Right lobe of liver (tissue), 6 donors: ENCODE results near the gene LPXN. TPM values are rescaled to one million over a fixed set of nuclear protein-coding genes. Genes with fewer than 3 reads are reported as not detected.

ENCODE experiments used
- ATAC-seq, 4 donors: fragments of 200-7000 bp; cut with Tn5 transposase; one replicate each; pipeline ENCODE4 v1.9.1; 2020; ENCODE audit warnings: mild to moderate bottlenecking in 4 of 4, moderate library complexity in 4 of 4
- DNase-seq, 3 donors: peaks; one replicate each; pipeline ENCODE4 v3.0.0-alpha.2; 2020
- H3K27ac ChIP-seq, 3 donors: fragments of 200-600 bp; one replicate each; pipeline ENCODE4 v1.8.0; 2022
- H3K27me3 ChIP-seq, 2 donors: fragments of 200-600 bp; one replicate each; pipeline ENCODE4 v1.8.0; 2022
- H3K36me3 ChIP-seq, 4 donors: fragments of 200-600 bp; sonication (generic) in 1 of 4; one replicate each; pipeline versions ENCODE4 v1.5.1 to v1.8.0; 2017 to 2022; ENCODE audit warnings: control low read depth in 1 of 4
- H3K4me1 ChIP-seq, 4 donors: fragments of 200-600 bp; sonication (generic) in 1 of 4; one replicate each; pipeline versions ENCODE4 v1.5.1 to v1.8.0; 2017 to 2022; ENCODE audit warnings: control low read depth in 1 of 4
- H3K4me3 ChIP-seq, 3 donors: fragments of 200-600 bp; one replicate each; pipeline ENCODE4 v1.8.0; 2022
- H3K9me3 ChIP-seq, 4 donors: fragments of 200-600 bp; sonication (generic) in 1 of 4; one replicate each; pipeline versions ENCODE4 v1.5.1 to v1.8.0; 2017 to 2022; ENCODE audit warnings: control low read depth in 1 of 4
- POLR2A ChIP-seq: fragments of 450-650 bp; IDR thresholded peaks from one replicate; pipeline ENCODE4 v1.6.1; 2017; ENCODE audit warnings: antibody characterized with exemption, mild to moderate bottlenecking
- WGBS: methylation state at CpG from one replicate; pipeline ENCODE4 v1.1.6; 2018; ENCODE audit warnings: low coverage, low lambda C conversion rate; ENCODE audit not compliant: insufficient coverage; ENCODE audit errors: missing lambda C conversion rate; 5-methylcytosine and 5-hydroxymethylcytosine counted together
- intact Hi-C, 2 donors: fragments of 100-400 bp; cut with DNase I; formaldehyde crosslinking; loops; one replicate each; pipeline versions ENCODE4 v1.11.2 to v1.14.1; 2022
- total RNA-seq, 6 experiments: library from RNA; depleted of rRNA in 2 of 6; stranded (reverse); fragments of >200 nt in 2 of 6; fragmentation: NEBNext Ultra II Directional in 3 of 6; extraction: Animal tissue kit (Norgen Biotek cat#: 25700) in 3 of 6; gene quantifications; one replicate each; pipeline versions ENCODE4 v1.1.0 to v1.2.4, GENCODE V29; 2016 to 2023
- TF ChIP-seq, protein P1 (sequence below), 4 donors: fragments of 200-600 bp in 3 of 4; fragments of 450-650 bp in 1 of 4; IDR thresholded peaks; one replicate each; pipeline versions ENCODE4 v1.5.1 to v1.8.0; 2016 to 2022; ENCODE audit warnings: antibody characterized with exemption in 4 of 4, mild to moderate bottlenecking in 2 of 4
- donor health status: DM: no; HTN: yes; CAD: no.
- donor health status: DM: no; HTN: no; CAD: no.
- donor health status: DM: no; HTN: no; CAD: no.
- donor health status: DM: no; HTN: yes; CAD: no.
- donor health status: DM: no; HTN: yes; CAD: no.

LPXN gene
- total RNA-seq, 6 experiments from 2014 or later: 3.9 to 8.4 (median 5.5) TPM

DNA sequence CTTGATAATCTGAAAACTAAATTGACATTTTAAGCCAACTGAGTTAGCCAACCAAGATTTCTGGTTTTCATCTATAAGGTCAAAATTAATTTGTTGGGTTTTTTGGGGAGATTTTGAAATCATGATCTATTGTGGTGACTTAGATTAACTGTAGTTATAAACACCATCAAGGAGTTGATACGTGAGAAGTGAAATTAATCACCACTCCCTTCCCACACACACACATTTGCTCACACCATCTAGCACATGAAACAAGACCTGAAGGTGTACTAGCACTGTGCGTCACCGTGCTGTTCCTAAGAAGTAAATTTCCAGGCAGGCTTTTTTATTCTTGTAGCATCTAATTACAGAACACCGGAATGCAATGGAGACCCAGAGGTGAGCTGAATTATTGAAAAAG is 69.8 kb downstream of the LPXN start:
- Histone ChIP-seq H3K4me3 (no peak overlapping the region), H3K27ac (no peak overlapping the region), H3K27me3 (no peaks in the 10 kb centered on the region), H3K4me1 (no peaks in the 10 kb centered on the region), H3K36me3 (no peaks in the 10 kb centered on the region), H3K9me3 (no peaks in the 10 kb centered on the region)
- ATAC-seq (no peak), DNase-seq (no peak)
- intact Hi-C loops: no loop called here
- WGBS: 72% methylated on average over 4 of the region's 4 CpGs
- no peak for TF ChIP-seq POLR2A
- TF ChIP-seq, protein P1, sequence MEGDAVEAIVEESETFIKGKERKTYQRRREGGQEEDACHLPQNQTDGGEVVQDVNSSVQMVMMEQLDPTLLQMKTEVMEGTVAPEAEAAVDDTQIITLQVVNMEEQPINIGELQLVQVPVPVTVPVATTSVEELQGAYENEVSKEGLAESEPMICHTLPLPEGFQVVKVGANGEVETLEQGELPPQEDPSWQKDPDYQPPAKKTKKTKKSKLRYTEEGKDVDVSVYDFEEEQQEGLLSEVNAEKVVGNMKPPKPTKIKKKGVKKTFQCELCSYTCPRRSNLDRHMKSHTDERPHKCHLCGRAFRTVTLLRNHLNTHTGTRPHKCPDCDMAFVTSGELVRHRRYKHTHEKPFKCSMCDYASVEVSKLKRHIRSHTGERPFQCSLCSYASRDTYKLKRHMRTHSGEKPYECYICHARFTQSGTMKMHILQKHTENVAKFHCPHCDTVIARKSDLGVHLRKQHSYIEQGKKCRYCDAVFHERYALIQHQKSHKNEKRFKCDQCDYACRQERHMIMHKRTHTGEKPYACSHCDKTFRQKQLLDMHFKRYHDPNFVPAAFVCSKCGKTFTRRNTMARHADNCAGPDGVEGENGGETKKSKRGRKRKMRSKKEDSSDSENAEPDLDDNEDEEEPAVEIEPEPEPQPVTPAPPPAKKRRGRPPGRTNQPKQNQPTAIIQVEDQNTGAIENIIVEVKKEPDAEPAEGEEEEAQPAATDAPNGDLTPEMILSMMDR (IDR thresholded peaks at IDR 0.05): no peak

DNA sequence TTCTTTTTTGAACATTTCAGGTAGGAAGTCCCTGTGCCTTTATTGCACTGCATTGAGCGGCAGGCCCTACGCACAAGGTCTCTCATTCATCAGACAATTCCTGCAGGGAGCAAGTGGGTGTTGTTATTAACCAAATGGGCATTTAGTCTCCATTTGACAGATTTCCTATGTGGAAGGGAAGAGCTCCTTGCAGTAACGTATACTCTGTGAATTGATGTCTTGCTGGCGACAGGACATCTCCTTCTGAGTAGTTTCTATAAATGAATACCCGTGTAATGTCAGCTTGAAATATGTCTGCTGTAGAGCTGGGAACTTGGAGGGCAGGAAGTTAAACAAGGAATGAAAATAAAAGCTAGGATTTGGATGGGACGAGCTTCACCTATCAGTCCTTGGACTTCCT is 71.4 kb downstream of the LPXN start:
- TF ChIP-seq, protein P1 (IDR thresholded peaks at IDR 0.05): no peak
- no peak for TF ChIP-seq POLR2A
- DNase-seq (no peak), ATAC-seq (no peak)
- H3K4me1 ChIP-seq: no peaks in the 10 kb centered on the region
- H3K9me3 ChIP-seq: no peaks in the 10 kb centered on the region
- H3K36me3 ChIP-seq: no peaks in the 10 kb centered on the region
- no peak overlapping the region for H3K4me3 ChIP-seq
- H3K27ac ChIP-seq: no peak overlapping the region
- H3K27me3 ChIP-seq: no peaks in the 10 kb centered on the region
- intact Hi-C loops: no loop called here
- 82% methylated on average over 6 of the region's 6 CpGs for WGBS

DNA sequence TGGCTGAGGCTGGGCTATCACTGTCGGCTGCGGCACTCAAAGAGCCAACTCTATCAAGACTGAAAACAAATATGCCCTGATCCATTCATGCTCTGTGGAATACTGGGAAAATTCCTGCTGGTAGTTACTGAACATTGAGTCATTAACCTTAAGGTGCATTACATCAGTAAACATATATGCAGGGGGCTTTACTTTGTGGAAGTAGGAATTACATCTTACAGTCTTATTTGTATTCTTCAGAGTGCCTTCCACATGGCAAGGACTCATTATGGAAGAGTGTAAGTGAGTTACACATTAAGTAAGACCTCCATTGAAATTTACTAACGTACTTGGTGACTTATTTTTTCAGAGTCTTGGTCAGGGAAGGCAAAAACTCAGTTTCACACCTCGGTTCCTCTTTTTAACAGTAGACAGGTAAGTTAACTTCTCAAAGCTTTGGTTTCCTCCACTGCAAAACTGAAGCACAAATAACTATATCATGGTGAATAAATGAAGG is 72.2 kb downstream of the LPXN start:
- intact Hi-C loops: no loop called here
- no peak for TF ChIP-seq POLR2A
- TF ChIP-seq, protein P1 (IDR thresholded peaks at IDR 0.05): no peak
- H3K27me3 ChIP-seq: no peaks in the 10 kb centered on the region
- ATAC-seq (no peak), DNase-seq (no peak)
- 59% methylated on average over 4 of the region's 4 CpGs for WGBS
- H3K27ac ChIP-seq: no peak overlapping the region
- H3K4me3 ChIP-seq: no peak overlapping the region
- no peaks in the 10 kb centered on the region for H3K4me1 ChIP-seq
- no peaks in the 10 kb centered on the region for H3K36me3 ChIP-seq
- no peaks in the 10 kb centered on the region for H3K9me3 ChIP-seq

DNA sequence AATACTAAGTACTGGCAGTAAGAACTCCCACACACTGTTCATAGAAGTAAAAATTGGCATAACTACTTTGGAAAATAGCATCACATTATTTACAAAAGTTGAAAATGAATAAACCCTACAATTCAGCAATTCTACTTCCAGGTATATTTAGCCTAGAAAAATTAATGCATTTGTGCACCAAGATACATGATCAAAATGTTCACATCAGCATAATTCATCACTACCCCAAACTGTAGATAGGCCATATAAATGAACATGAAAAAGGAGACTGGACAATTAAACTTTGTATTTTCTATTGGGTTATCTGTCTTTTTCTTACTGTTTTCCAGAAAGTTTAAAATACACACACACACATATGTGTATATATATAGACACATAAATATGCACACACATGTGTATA is 73.7 kb downstream of the LPXN start:
- no peaks in the 10 kb centered on the region for H3K4me1 ChIP-seq
- DNase-seq: no peak
- TF ChIP-seq, protein P1 (IDR thresholded peaks at IDR 0.05): no peak
- TF ChIP-seq POLR2A: no peak
- H3K27ac ChIP-seq: no peak overlapping the region
- ATAC-seq: no peak
- H3K9me3 ChIP-seq: no peaks in the 10 kb centered on the region
- H3K36me3 ChIP-seq: no peaks in the 10 kb centered on the region
- no peaks in the 10 kb centered on the region for H3K27me3 ChIP-seq
- H3K4me3 ChIP-seq: no peak overlapping the region
- intact Hi-C loops: no loop called here

DNA sequence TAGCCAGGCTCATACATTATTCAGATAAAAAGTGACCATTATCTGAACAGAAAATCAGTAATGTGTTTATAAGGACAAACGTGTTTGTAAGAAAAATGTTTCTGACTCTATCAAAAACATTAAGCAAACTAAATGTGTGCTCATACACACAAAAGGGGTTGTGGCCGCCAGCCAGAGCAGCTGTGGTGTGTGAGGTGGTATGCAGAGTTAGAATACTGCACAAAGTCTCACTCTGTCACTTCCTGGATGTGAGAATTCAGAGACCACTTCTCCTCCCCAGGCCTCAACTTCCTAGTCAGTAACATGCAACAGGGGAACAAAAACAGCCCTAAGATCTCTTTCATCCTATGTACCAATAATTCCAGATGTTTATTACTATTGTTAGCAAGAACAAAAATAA is 77.2 kb downstream of the LPXN start:
- DNase-seq (no peak), ATAC-seq (no peak)
- intact Hi-C loops: no loop called here
- WGBS: 23% methylated on average over 2 of the region's 2 CpGs
- TF ChIP-seq, protein P1 (IDR thresholded peaks at IDR 0.05): no peak
- no peak for TF ChIP-seq POLR2A
- Histone ChIP-seq H3K27me3 (no peaks in the 10 kb centered on the region), H3K4me1 (no peaks in the 10 kb centered on the region), H3K27ac (no peak overlapping the region), H3K36me3 (no peaks in the 10 kb centered on the region), H3K4me3 (no peak overlapping the region), H3K9me3 (no peaks in the 10 kb centered on the region)
